Upper lobe of left lung (tissue), 6 donors: ENCODE measurements around the gene MCF2L2. TPM values are rescaled to one million over a fixed set of nuclear protein-coding genes. Genes with fewer than 3 reads are reported as not detected.
A peak's percentile ranks its signal among the peaks of the same experiment; 100 is the strongest.

Experiments used
- ATAC-seq, 2 donors: fragments of 200-7000 bp; cut with Tn5 transposase; one replicate each; pipeline ENCODE4 v1.9.1; 2022; ENCODE audit warnings: mild to moderate bottlenecking in 2 of 2, moderate library complexity in 2 of 2; ENCODE audit not compliant: low FRiP score in 2 of 2
- DNase-seq, 2 donors: peaks; one replicate each; pipeline ENCODE4 v3.0.0-alpha.2; 2019 to 2020
- H3K27ac ChIP-seq, 4 donors: fragments of 200-600 bp; sonication (generic); one replicate each; pipeline ENCODE4 v1.5.1; 2016 to 2019
- H3K27me3 ChIP-seq, 4 donors: fragments of 200-600 bp; sonication (generic); one replicate each; pipeline ENCODE4 v1.5.1; 2017 to 2019
- H3K36me3 ChIP-seq, 4 donors: fragments of 200-600 bp; sonication (generic); one replicate each; pipeline ENCODE4 v1.5.1; 2016 to 2019
- H3K4me1 ChIP-seq, 4 donors: fragments of 200-600 bp; sonication (generic); one replicate each; pipeline ENCODE4 v1.5.1; 2018 to 2019
- H3K4me3 ChIP-seq, 4 donors: fragments of 200-600 bp; sonication (generic); one replicate each; pipeline ENCODE4 v1.5.1; 2017 to 2019; ENCODE audit warnings: mild to moderate bottlenecking in 2 of 4, moderate library complexity in 1 of 4
- H3K9me3 ChIP-seq, 4 donors: fragments of 200-600 bp; sonication (generic); one replicate each; pipeline ENCODE4 v1.5.1; 2018 to 2019
- EP300 ChIP-seq, 4 donors: sonication (generic); formaldehyde crosslinking; IDR thresholded peaks; one replicate each; pipeline ENCODE4 v1.5.1; 2017; ENCODE audit warnings: antibody characterized with exemption in 4 of 4, control low read depth in 2 of 4
- POLR2A ChIP-seq, 4 donors: fragments of 450-650 bp; IDR thresholded peaks; one replicate each; pipeline ENCODE4 v1.5.1; 2016 to 2017; ENCODE audit warnings: antibody characterized with exemption in 4 of 4, mild to moderate bottlenecking in 2 of 4
- POLR2AphosphoS5 ChIP-seq, 2 donors: sonication (generic); formaldehyde crosslinking; IDR thresholded peaks; one replicate each; pipeline ENCODE4 v1.5.1; 2017; ENCODE audit warnings: antibody characterized with exemption in 2 of 2
- WGBS, 2 donors: methylation state at CpG; one replicate each; pipeline ENCODE4 v1.1.5; 2017 to 2018; 5-methylcytosine and 5-hydroxymethylcytosine counted together
- total RNA-seq, 6 donors: library from RNA; depleted of rRNA in 4 of 6; stranded (reverse); fragments of >200 nt in 4 of 6; gene quantifications; one replicate each; pipeline versions ENCODE4 v1.1.0 to v1.2.1, GENCODE V29; 2016 to 2021
- TF ChIP-seq, protein P1 (sequence below), 6 experiments: fragments of 450-650 bp in 4 of 6; fragments of 200-600 bp in 2 of 6; sonication (generic) in 2 of 6; IDR thresholded peaks; one replicate each; pipeline ENCODE4 v1.5.1; 2016 to 2019; ENCODE audit warnings: antibody characterized with exemption in 6 of 6
- donor health status: DM: no; HTN: no; CAD: no; lungs with moderate emphysema.
- donor health status: DM: no; HTN: yes; CAD: no; lungs with severe emphysema.

Gene MCF2L2
- total RNA-seq, 6 donors from 2014 or later = 0.22 to 2.0 (median 1.2) TPM

- no peaks in the 10 kb centered on the region for H3K27me3 ChIP-seq
- H3K36me3 ChIP-seq = no peaks in the 10 kb centered on the region
- no peaks in the 10 kb centered on the region for H3K9me3 ChIP-seq
- peaks cover 6 to 18% (median 14%) of the 10 kb centered on the region in 4 donors for H3K4me1 ChIP-seq
- WGBS, 2 donors = 46 to 52% methylated on average over 9 of the region's 9 CpGs
- H3K27ac ChIP-seq = peak overlapping the region; percentile 69 to 83 (median 79)
- H3K4me3 ChIP-seq = peak overlapping the region in 1 of 4 donors; percentile 3
- DNase-seq (peak; percentile 16 to 53), ATAC-seq (peak; percentile 70 to 77)
- TF ChIP-seq EP300 (IDR thresholded peaks at IDR 0.05) = peak in 2 of 4 donors; percentile 12 to 24
- TF ChIP-seq, protein P1, sequence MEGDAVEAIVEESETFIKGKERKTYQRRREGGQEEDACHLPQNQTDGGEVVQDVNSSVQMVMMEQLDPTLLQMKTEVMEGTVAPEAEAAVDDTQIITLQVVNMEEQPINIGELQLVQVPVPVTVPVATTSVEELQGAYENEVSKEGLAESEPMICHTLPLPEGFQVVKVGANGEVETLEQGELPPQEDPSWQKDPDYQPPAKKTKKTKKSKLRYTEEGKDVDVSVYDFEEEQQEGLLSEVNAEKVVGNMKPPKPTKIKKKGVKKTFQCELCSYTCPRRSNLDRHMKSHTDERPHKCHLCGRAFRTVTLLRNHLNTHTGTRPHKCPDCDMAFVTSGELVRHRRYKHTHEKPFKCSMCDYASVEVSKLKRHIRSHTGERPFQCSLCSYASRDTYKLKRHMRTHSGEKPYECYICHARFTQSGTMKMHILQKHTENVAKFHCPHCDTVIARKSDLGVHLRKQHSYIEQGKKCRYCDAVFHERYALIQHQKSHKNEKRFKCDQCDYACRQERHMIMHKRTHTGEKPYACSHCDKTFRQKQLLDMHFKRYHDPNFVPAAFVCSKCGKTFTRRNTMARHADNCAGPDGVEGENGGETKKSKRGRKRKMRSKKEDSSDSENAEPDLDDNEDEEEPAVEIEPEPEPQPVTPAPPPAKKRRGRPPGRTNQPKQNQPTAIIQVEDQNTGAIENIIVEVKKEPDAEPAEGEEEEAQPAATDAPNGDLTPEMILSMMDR (IDR thresholded peaks at IDR 0.05) = no peak
Measured at GRCh38 chr3:183210862-183211341, 217.5 kb downstream of the MCF2L2 start.

- H3K36me3 ChIP-seq = no peaks in the 10 kb centered on the region
- 56 to 62% methylated on average over 5 of the region's 5 CpGs for WGBS, 2 donors
- no peak overlapping the region for H3K4me3 ChIP-seq
- no peaks in the 10 kb centered on the region for H3K9me3 ChIP-seq
- TF ChIP-seq POLR2A (IDR thresholded peaks at IDR 0.05) = peak in 1 of 4 donors; percentile 9
- no peak for TF ChIP-seq EP300 (IDR thresholded peaks at IDR 0.05)
- no peaks in the 10 kb centered on the region for H3K27me3 ChIP-seq
- ATAC-seq = peak; percentile 37 to 57
- no peak for DNase-seq
- peaks cover 6 to 18% (median 14%) of the 10 kb centered on the region in 4 donors for H3K4me1 ChIP-seq
- peak overlapping the region; percentile 69 to 83 (median 79) for H3K27ac ChIP-seq
Measured at GRCh38 chr3:183210341-183210740, 218.1 kb downstream of the MCF2L2 start.

DNA sequence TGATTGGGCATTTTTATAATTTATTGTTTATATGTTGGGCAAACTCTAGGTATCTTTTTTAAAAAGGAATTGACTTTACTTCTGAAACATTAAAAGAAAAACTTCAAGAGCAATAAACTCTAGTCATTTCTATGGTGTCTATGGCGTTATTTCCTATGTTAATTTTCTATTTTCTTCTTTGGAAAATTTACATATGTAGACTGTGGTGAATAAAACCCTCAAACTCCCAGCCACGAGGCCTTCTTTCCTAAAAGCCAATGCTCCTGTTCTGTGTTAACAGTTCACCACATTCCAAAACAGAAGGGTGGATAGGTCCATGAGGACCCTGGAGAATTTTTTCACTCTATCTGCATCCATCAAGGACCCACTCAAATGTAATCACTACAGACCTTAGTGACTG is 219.6 kb downstream of the MCF2L2 start:
- peaks cover 6 to 18% (median 14%) of the 10 kb centered on the region in 4 donors for H3K4me1 ChIP-seq
- no peak for TF ChIP-seq POLR2AphosphoS5 (IDR thresholded peaks at IDR 0.05)
- TF ChIP-seq, protein P1 (IDR thresholded peaks at IDR 0.05) = no peak
- no peak for TF ChIP-seq POLR2A (IDR thresholded peaks at IDR 0.05)
- TF ChIP-seq EP300 (IDR thresholded peaks at IDR 0.05) = no peak
- H3K27me3 ChIP-seq = no peaks in the 10 kb centered on the region
- H3K27ac ChIP-seq = no peak overlapping the region
- ATAC-seq (no peak), DNase-seq (no peak)
- no peaks in the 10 kb centered on the region for H3K9me3 ChIP-seq
- no peak overlapping the region for H3K4me3 ChIP-seq
- 81 to 87% methylated on average over 2 of the region's 2 CpGs for WGBS, 2 donors
- H3K36me3 ChIP-seq = no peaks in the 10 kb centered on the region

GRCh38 chr3:183208260-183208659 is 220.2 kb downstream of the MCF2L2 start:
- ATAC-seq (no peak), DNase-seq (no peak)
- Histone ChIP-seq H3K9me3 (no peaks in the 10 kb centered on the region), H3K27ac (no peak overlapping the region), H3K27me3 (no peaks in the 10 kb centered on the region), H3K36me3 (no peaks in the 10 kb centered on the region), H3K4me1 (peaks cover 6 to 18% (median 13%) of the 10 kb centered on the region in 4 donors), H3K4me3 (no peak overlapping the region)
- TF ChIP-seq POLR2AphosphoS5 (IDR thresholded peaks at IDR 0.05) (no peak), POLR2A (IDR thresholded peaks at IDR 0.05) (no peak), EP300 (IDR thresholded peaks at IDR 0.05) (no peak)
- TF ChIP-seq, protein P1 (IDR thresholded peaks at IDR 0.05) = no peak
- 80 to 87% methylated on average over 2 of the region's 2 CpGs for WGBS, 2 donors

DNA sequence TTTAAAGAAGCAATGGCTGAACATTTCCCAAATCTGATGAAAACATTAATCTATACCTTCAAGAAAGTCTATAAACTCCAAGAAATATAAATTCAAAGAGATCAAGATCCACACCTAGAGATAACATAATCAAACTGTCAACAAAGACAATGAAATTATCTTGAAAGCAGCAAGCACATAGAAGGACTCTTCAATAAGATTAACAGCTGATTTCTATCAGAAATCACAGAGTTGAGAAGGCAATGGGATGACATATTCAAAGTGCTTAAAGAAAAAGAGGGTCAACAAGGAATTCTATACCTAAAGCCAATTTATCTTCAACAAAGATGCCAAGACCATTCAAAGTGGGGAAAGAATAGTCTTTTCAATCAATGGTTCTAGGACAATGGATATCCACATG is 224.7 kb downstream of the MCF2L2 start:
- no peak for DNase-seq
- ATAC-seq = no peak
- Histone ChIP-seq H3K9me3 (no peaks in the 10 kb centered on the region), H3K36me3 (no peaks in the 10 kb centered on the region), H3K4me1 (peaks cover 0 to 10% (median 0%) of the 10 kb centered on the region in 4 donors), H3K27ac (no peak overlapping the region), H3K4me3 (no peak overlapping the region), H3K27me3 (no peaks in the 10 kb centered on the region)
- TF ChIP-seq POLR2A (IDR thresholded peaks at IDR 0.05) (no peak), POLR2AphosphoS5 (IDR thresholded peaks at IDR 0.05) (no peak)
